Measurements from ENCODE around the gene PHLDB1.
"Not testable (repeated sequence)": the region's sequence is repeated elsewhere in the genome, so short reads cannot be mapped to it uniquely, and the experiment has no call there.

The PHLDB1 gene

DNA sequence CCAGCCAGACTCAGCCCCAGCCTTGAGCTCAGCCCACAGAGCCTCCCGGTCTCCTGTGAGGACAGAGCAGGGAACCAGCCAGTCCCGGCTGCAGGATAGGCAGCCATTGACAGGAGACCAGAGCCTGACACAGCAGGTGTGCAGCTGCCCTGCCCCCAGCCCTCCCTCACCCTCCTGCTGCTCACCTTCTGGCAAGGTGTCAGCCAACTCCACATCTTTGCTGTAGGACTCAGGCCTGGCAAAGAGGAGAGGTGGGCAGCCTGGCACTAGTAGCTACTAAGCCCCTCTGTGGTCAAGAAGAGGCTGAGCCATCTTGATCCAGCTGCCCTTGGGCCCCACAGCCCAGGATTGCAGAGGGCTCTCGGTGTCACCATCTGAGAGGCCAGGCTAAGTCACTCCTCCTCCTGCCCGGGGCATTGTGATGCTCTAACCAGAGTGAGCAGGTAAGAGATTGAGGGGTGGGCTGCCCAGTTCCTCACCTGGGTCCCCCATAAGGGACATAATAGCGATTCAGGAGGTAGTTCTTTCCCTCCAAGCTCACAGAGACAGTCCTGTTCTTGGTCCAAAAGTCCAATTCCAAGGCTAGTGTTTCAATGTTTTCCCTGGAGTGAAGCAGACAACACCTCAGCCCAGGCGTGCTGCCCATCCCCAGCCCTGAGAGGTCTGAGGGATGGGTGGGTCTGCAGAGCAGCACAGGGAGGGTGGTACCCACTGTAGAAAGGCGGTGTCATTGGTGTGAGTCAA lies 53.4 kb downstream of the PHLDB1 start:
- peak; percentile 49 for DNase-seq

DNA sequence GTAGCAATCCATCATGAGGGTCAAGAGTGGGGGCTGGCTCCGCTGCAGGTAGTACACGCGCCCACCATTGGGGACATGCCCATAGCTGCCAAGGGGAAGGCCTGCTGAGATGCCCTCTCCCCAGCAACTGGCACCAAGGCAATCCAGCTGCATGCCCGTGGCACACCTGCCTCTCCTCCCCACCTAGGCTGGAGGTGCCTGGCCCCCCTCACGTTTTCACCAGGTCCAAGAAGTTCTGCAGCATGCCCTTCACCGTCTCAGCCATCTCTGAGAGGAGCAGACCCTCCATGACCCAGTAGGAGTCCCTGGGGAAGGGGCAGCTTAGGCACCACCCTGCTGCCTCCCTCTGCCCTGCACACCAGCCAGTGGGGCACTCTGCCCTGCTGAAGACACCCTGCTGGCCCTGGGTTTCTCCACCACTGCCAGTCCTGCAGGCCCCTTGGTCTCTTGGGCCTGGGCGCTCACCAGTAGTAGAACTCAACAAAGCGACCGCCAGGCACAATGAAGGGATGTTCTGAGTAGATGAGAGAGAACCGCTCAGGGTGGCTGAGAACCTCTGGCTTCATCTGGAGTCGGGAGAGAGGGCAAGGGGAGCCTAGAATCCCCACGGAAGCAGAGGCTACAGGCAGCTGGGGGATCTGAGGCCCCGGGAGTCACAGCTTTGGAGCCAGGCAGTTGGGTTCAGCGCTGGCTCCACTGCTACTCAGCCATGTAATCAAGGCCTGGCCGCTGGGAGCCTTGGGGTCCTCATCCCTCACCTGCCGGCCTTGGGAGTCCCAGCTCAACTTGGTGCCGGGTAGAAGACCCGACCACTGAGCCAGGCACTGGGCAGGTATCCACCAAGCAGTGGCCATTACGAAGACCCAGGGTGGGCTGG lies 54.2 kb downstream of the PHLDB1 start:
- DNase-seq, result no peak

DNA sequence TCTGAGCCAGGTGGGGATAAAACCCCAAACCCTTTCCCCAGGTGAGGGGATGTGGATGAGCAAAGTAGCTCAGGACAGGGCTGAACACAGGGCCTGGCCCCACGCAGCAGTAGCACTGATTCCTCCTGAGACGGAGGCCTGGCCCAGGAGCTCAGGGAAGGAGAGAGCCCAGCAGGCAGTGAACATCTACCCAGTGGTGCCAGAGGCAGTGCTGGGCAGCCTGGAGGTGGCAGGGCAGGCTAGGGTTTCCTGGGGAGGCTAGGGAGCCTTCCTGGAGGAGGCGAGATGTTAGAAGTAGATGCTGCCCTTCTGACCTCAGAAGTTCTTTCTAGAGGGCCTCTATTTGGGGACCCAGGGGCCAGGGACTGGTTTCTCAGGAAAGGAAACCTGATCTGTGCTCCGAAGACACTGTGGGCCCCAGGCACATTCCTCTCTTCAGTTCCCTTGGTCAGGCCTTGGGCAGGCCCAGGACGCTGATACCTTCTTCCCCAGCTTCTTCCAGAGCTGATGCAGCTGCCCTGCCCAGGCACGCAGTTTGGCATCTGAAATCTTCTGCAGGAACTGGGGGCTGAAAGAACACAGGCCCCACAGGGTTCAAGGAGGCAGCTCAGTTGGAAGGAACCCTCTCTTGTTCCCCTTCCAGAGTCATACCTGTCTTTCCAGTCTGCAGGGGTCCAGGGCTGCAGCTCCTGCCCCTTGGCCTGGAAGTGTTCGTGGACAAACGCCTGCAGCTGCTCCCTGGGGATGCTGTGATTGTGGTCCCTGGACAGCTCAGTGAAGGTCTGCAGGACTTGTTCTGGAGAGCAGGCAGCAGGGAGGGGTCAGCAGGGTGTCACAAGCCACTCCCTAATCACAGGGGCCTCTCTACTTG lies 55.2 kb downstream of the PHLDB1 start:
- DNase-seq, result peak; percentile 76

DNA sequence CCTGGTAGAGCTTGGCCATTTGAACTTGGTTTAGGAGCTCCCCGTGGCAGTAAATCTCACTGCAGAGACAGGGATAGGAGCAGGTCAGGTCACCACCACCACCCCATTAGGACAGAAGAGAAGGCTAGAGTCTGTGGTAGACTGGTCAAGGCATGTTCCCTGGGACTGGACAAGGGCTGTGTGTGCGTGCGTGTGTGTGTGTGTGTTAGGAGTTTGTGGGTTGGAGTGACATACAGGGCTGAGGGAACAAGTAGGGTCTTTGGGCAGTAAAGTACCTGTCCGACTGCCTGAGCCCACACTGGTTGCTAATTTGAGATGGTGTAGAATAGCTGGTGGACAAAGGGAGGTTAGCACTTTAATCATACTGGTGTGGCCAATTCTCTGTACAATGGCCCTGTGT lies 56.0 kb downstream of the PHLDB1 start:
- DNase-seq, result no peak

DNA sequence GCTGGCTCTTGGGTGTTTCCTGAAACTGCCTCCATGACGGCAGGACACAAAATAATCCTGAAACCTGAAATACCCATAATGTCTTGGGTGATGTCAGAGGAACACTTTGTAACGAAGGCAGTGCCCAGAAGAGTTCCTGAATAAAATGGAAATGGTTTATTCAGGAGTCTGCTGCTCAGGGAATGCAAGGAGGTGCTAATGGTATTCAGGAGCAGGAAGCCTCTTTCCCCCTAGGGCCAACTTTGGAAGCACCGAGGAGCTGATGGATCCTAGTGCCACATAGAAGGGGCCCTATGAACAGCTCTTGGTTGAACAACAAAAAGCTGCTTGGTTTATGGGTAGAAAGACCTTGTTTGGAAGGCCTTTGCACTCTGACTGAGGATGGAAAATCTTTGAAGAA lies 56.5 kb downstream of the PHLDB1 start:
- no peak for DNase-seq

DNA sequence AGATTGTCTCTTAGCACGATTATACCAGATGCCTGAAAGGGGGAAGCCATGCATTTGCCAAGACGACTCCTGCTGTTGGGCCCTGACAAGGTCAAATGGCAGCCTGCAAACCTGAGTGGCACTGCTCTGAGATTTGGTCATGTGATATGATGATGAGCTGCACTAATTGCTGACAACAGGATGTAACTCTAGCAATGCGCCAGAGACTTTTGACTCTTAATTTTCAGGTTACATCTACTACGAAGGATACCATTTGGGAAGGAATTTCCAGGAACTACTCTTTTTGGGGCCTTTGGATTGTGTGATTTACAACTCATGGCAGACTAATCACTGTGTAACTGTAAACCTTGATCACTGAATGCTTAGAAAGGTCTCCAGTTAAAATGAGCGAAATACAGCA lies 59.0 kb downstream of the PHLDB1 start:
- no peak for DNase-seq

DNA sequence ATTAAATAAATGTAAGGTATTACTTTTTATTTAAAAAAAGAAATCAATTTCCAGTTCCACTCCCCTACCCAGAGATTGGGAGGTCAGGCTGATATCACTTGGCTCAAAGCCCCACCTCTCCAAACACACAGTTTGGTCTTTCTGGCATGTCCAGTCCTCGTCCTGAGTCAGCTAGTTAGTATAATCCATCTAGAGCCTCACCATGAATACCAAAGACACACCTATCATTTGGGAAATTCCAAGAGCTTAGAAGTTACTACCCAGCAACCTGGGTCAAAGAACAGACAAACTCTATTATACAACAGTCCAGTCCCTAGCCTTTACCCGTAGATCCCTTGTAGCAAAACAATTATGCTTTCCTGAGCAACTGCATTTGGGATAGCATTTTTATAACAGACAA lies 62.6 kb downstream of the PHLDB1 start:
- DNase-seq, result no peak

DNA sequence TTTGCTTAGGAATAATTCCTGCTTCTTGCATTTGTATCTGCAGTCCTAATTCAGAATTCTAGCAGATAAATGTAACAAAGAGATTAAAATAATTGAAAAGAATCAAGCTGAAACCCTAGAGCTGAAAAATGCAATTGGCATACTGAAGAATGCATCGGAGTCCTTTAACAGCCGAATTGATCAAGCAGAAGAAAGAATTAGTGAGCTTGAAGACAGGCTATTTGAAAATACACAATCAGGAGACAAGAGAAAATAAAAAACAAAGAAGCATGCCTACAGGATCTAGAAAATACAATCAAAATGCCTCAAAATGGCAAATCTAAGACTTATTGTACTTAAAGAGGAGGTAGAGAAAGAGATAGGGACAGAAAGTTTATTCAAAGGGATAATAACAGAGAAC lies 63.8 kb downstream of the PHLDB1 start:
- DNase-seq, result no peak

DNA sequence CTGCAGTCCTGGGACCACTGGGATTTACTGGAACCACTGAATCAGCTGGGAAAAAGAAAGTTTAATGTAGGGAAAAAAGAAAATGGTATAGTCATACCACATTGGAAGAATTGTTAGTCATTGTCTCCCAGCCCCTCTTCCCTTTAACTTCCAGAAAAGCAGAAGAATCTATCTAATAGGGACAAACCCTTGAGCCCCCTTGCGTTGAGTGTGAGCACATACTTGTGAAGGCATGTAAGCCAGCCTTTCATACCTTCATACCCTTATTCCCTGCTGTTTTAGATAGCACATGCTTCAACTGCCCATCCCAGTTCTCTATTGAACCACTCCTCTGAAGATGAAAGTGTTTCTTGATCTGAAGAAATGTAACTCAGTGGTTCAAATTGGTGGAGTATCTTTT lies 65.4 kb downstream of the PHLDB1 start:
- no peak for DNase-seq

DNA sequence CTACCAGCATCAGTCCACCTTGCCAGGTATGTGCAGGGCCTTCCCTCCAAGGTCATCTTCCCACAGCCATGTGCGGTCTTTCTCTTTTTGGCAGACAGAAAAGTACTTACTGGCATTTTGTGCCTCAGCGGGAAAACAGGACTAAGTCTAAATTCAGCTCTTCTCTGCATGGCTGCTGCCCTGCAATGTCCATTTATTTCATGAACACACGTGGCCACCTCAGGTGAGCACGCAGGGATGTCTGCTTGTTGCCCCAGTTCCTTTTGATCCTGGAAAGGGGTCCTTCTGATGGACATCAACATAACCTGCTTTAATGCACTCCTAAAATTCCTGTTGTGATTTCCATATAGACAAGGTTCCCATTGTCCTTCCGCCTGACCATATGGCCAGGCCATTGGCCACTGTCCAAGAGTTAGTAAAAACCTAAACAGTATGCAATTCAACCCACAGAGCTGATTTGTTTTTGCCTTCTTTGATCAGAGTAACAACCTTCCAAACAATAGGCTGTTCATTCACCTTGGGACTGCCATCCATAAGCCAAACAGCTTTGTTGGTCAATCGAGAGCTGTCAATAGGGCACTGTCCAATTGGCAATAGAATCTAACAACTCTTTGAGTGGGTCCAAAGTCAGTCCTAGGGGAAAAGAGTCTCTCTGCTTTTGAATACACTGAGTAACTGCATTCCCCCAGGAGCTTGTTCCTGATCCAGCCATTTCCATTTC lies 66.1 kb downstream of the PHLDB1 start:
- no peak for DNase-seq

DNA sequence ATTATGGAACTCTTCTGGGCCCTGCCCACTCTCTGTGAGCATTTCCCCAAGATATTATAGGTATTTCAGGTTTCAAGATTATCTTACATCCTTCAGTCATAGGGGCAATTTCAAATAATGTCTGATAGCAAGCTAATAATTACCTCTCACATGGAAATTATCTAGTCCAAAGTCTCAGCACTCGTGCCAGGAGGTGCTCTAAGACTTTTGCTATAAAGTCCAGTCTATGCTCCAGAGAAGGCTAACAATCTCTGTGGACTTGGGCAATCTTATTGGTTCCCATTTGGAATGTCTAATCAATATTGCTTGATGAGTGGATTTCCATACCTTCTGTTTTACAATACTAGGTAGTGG lies 66.6 kb downstream of the PHLDB1 start:
- DNase-seq, result no peak

DNA sequence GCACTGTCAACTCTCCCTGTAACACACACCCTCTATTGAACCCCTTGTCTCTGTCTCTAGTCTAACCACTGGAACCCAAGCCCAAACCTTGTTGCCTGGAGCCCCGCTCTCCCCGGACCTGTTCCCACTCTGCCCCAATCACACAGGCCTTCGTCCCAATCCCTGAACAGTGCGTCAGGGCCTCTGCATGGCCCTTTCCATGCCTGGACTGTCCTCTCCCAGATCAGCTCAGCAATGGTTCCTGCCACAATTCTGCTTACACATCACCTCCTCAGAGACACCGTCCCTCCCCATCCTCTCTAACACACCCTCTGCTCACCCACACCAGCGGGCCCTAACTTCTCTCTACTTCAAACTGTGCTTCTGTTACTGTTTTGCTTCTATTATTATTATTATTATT lies 70.6 kb downstream of the PHLDB1 start:
- DNase-seq, result no peak

DNA sequence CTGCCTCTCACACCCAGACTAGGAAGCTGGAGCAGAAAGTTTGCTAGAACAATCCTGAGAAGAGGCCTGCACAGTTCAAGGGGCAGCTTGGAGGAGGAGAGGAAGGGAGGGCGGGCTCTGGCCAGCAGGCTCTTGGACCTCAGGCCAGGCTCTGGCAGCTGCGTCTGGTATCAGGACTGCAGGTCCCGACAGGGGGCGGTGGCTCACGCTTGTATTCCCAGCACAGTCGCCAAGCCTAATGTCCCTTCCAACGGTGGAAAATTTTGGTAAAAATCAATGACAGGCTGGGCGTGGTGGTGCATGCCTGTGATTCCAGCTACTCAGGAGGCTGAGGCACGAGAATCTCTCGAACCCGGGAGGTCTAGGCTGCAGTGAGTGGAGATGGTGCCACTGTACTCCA lies 71.5 kb downstream of the PHLDB1 start:
- peak; percentile 84 for DNase-seq

DNA sequence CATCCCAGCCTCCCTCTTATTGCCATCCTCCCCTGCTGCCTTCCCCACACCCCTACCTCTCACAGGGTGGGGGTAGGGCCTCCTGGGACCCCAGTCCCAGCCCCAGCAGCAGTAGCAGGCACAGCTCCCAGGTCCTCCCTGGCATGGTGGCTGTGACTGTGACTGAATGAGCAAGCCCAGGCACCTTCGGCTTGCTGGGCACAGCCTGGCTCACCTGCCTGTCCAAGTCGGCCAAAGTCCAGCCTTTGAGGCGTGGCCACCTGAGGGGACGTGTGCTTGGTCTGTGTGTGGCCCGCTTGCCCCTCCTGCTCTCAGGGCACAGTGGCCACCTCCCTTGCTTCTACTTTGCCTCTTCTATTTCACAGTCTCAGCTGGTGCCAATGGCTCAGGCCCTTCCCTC lies 72.1 kb downstream of the PHLDB1 start, which contains the start of gene TREH:
TSS of gene TREH (minus strand) at position 168 of the 400 bp plus-strand sequence. CDS start at position 145, 23 bp downstream.
- DNase-seq, result no peak

DNA sequence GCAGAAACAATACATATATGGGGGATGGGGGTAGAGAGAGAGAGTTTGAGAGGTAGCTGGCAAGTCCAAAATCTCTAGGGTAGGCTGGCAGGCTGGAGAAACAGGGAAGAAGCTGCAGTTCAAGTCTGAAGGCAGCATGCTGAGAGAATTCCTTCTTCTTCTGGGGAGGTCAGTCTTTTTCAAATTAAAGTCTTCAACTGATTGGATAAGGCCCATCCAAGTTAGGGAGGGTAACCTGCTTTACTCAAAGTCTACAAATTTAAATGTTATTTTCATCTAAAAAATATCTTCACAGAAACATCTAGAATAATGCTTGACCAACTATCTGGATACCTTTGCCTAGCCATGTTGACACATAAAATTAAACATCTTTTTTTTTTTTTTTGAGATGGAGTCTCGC lies 75.0 kb downstream of the PHLDB1 start:
- no peak for DNase-seq

DNA sequence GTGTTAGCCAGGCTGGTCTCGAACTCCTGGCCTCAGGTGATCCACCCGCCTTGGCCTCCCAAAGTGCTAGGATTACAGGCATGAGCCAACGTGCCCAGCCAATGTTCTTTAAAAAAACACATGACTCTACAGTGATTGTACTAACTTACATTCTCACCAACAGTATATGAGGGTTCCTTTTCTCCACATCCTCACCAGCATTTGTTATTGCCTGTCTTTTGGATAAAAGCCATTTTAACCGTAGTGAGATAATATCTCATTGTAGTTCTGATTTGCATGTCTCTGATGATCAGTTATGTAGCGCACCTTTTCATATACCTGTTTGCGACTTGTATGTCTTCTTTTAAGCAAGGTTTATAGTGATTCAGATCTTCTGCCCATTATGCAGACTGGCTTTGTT lies 75.5 kb downstream of the PHLDB1 start:
- not testable (repeated sequence) for DNase-seq

DNA sequence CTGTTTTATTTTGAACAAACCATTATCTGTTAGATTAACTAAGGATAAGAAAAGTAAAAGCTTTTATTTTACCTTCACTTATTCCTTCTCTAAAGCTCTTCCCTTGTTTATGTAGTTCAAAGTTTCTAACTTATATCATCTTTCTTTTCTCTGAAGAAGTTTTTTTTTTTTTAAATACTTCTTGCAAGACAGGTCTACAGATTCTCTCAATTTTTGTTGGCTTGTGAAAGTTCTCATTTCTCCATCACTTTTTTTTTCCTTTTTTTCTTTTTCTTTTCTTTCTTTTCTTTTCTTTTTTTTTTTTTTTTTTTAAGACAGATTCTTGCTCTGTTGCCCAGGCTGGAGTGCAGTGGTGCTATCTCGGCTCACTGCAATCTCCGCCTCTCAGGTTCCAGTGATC lies 76.8 kb downstream of the PHLDB1 start:
- no peak for DNase-seq

DNA sequence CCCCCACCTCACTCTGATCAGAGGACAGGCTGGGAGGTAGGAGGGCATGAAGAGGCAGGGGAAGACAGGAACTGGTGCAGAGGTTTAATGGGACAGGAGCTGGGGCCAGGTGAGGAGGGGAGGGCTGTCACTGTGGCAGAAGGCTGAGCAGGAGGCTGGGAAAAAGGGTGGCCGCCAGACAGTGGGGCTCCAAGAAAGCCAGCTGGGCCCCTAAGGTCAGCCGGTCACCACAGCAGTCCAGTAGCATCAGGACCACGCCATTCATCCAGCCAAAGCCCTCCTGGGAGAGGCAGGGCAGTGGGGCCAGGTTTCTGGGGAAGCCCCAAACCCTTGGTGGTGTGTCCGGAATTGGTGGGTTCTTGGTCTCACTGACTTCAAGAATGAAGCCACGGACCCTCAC lies 80.5 kb downstream of the PHLDB1 start:
- no peak for DNase-seq

DNA sequence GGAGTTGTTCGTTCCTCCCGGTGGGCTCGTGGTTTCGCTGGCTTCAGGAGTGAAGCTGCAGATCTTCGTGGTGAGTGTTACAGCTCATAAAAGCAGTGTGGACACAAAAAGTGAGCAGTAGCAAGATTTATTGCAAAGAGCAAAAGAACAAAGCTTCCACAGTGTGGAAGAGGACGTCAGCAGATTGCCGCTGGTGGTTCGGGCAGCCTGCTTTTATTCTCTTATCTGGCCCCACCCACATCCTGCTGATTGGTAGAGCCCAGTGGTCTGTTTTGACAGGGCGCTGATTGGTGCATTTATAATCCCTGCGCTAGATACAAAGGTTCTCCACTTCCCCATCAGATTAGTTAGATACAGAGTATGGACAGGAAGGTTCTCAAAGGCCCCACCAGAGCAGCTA lies 80.9 kb downstream of the PHLDB1 start:
- DNase-seq, result not testable (repeated sequence)

DNA sequence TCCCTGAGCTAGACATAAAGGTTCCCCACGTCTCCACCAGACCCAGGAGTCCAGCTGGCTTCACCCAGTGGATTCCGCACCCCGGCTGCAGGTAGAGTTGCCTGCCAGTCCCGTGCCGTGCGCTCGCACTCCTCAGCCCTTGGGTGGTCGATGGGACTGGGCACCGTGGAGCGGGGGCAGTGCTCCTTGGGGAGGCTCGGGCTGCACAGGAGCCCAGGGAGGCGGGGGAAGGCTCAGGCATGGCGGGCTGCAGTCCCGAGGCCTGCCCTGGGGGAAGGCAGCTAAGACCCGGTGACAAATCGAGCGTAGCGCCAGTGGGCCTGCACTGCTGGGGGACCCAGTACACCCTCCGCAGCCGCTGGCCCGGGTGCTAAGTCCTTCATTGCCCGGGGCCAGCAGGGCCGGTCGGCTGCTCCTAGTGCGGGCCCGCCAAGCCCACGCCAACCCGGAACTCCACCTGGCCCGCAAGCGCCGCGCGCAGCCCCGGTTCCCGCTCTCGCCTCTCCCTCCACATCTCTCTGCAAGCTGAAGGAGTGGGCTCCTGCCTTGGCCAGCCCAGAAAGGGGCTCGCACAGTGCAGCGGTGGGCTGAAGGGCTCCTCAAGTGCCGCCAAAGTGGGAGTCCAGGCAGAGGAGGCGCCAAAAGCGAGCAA lies 81.6 kb downstream of the PHLDB1 start:
- no peak for DNase-seq

DNA sequence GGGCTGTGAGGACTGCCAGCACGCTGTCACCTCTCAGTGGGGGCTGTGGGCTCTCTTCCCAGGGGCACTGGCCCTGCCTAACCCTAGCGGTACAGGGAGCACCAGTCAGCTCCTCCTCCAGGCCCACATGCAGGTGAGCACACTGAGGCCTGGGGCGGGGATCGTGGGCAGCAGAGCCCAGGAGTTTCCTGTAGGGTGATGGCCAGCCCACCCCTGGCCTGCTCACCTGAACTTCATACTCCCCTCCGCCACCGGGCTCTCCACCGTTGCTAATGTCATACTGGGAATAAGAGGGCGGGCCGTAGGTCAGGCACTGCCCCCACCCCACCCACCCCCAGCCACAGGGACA lies 82.1 kb downstream of the PHLDB1 start:
- no peak for DNase-seq

DNA sequence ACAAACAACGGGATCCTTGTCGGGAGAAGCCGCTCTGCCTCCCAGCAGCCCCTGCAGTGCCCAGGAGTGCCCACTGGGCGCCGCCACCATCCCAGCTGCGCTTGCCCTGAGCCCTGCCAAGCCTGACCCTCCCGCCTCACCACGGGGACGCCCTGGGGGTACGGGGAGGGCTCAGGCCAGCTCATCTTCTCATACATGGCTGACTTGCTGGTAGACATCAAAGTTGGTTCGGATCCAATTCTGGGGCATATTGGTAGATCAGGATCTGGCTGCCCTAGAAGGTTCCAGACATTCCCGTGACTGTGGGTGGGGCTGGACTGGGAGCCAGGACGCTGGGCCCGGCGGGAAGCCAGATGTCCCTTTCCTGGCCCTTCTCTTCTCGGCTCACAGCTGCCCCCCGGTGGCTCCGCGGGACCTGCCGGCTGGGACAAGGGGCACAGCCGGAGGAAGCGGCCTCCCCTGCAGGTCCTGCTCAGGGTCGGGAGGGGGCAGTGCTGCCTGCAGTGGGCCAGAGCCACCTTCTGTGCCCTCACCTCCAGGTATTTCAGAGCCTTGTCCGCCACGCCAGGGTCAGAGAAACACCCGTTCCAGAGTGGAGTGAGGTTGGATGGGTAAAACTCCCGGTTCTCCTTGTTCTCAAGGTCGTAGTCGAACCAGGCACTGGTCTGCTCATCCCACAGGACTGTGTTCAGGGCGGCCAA lies 82.6 kb downstream of the PHLDB1 start:
- DNase-seq, result peak; percentile 99

Data from islet precursor cell (in vitro differentiated cells).